Astrocyte (in vitro differentiated cells and primary cell): ENCODE data around the gene CCNL1.

ENCODE experiments used
- CTCF ChIP-seq: IDR thresholded peaks from 2 replicates; pipeline ENCODE4 v1.5.1; 2011; ENCODE audit warnings: low read depth, mild to moderate bottlenecking, inconsistent platforms, low read length, moderate library complexity; ENCODE audit not compliant: insufficient read depth
- EZH2 ChIP-seq: IDR thresholded peaks from 2 replicates; pipeline ENCODE4 v1.6.1; 2012; ENCODE audit warnings: mild to moderate bottlenecking, low read length, inconsistent platforms; ENCODE audit not compliant: insufficient read depth

DNA sequence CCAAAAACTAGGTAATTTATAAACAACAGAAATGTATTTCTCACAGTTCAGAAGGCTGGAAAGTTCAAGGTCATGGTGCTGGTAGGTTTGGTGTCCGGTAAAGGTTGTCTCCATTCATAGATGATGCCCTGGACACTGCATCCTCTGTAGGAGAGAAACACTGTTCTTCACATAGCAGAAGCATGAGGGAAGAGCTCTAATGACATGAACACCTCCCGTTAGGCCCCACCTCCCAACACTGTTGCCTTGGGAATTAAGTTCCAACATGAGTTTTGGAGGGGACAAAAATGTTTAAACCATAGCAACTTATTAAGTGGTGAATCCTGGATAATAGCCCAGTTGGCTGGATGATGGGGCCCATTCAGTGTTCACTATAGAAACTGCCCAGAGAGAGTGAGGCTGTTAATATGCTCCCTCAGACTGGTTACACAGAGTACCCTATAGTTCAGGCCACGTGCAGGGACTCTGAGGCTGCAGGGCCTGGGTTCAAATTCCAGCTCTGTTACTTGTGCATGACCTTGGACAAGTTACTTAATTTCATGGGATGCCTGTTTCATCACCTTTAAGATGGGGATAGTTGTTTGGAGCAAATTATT is 37.0 kb downstream of the CCNL1 start:
- TF ChIP-seq CTCF (no peak), EZH2 (no peak)
